ENCODE results near the gene MARCHF5. TPM values are rescaled to one million over a fixed set of nuclear protein-coding genes. Genes with fewer than 3 reads are reported as not detected.

Gene MARCHF5
- total and polyA plus RNA-seq, 8 donors = 4.2 to 26.5 (median 13.1) TPM

Other genes starting within 250 kb of the MARCHF5 start
- 1 to 10 TPM; 4.3 to 7.0 (median 4.6) TPM for gene CPEB3, start 89 bp upstream of the MARCHF5 start, total RNA-seq
- 1 to 10 TPM; 2.1 to 2.5 TPM for gene CPEB3, start 89 bp upstream of the MARCHF5 start, polyA plus RNA-seq

Measured in pancreas (tissue), 8 donors.